HepG2 (cell line): ENCODE measurements around the gene PRKN. TPM values are rescaled to one million over a fixed set of nuclear protein-coding genes. Genes with fewer than 3 reads are reported as not detected.

Experiments used
- ATAC-seq: fragments of 200-7000 bp; cut with Tn5 transposase; 3 replicates; pipeline ENCODE4 v1.9.1; 2020; ENCODE audit warnings: mild to moderate bottlenecking, moderate library complexity
- BruUV-seq: library from RNA; stranded (reverse); fragments of 400-500 nt; replicated peaks from 2 replicates; lab custom pipeline; 2021; lab: Mats Ljungman, UMichigan
- CTCF ChIA-PET: fragments of 300-600 bp; formaldehyde crosslinking; extraction: SDS; loops from one replicate; lab custom pipeline; 2021; ENCODE audit warnings: low total read pairs, inconsistent platforms, low intra/inter-chr PET ratio; lab: Yijun Ruan, JAX
- POLR2A ChIA-PET: fragments of 350-600 bp; sonication (Branson Sonifier 250); formaldehyde crosslinking; loops from one replicate; lab custom pipeline; 2020; ENCODE audit warnings: antibody characterized with exemption, inconsistent platforms; lab: Yijun Ruan, JAX
- DNase-seq: peaks from one replicate; pipeline ENCODE4 v3.0.0-alpha.2; 2015; ENCODE audit warnings: low spot score
- FAIRE-seq: peaks from 3 replicates; lab custom pipeline; 2011; peaks lifted over from hg19 to GRCh38; lab: Jason Lieb, UNC
- H2AFZ ChIP-seq: one replicate; pipeline ENCODE4 v1.6.1; 2011; ENCODE audit warnings: low read length, inconsistent platforms
- H3K27ac ChIP-seq: fragments of 300-600 bp; 3 replicates; pipeline ENCODE4 v1.8.0; 2011; ENCODE audit warnings: mixed run types, mild to moderate bottlenecking, mixed read lengths, low read length, inconsistent platforms; ENCODE audit not compliant: insufficient read depth; ENCODE audit errors: extremely low read length
- H3K27me3 ChIP-seq, 2 experiments: fragments of 200-600 bp in 1 of 2; 2 replicates in 1 of 2; 3 replicates in 1 of 2; pipeline versions ENCODE4 v1.6.0 to v1.8.0; 2011; ENCODE audit warnings: low read length in 2 of 2, mild to moderate bottlenecking in 2 of 2, moderate library complexity in 2 of 2, inconsistent platforms in 1 of 2; ENCODE audit not compliant: insufficient read depth in 2 of 2, control insufficient read depth in 1 of 2
- H3K36me3 ChIP-seq, 2 experiments: fragments of 200-600 bp in 1 of 2; replicated peaks in 1 of 2; 2 replicates in 1 of 2; 3 replicates in 1 of 2; pipeline versions ENCODE4 v1.5.1 to v1.8.0; 2011; ENCODE audit warnings: low read length in 2 of 2, inconsistent platforms in 1 of 2; ENCODE audit not compliant: insufficient read depth in 2 of 2, control insufficient read depth in 1 of 2
- H3K4me1 ChIP-seq: 2 replicates; pipeline ENCODE4 v1.5.1; 2012; ENCODE audit warnings: low read length, inconsistent platforms; ENCODE audit not compliant: insufficient read depth
- H3K4me2 ChIP-seq: 2 replicates; pipeline ENCODE4 v1.6.0; 2011; ENCODE audit warnings: low read depth, low read length, inconsistent platforms
- H3K4me3 ChIP-seq, 3 experiments: fragments of 200-600 bp in 1 of 3; sonication (generic), shearing (Covaris generic) in 1 of 3; replicated peaks in 1 of 3; 2 replicates each; pipeline ENCODE4 v1.5.1; 2011 to 2016; ENCODE audit warnings: low read length in 3 of 3, inconsistent platforms in 2 of 3, low read depth in 2 of 3, mild to moderate bottlenecking in 2 of 3, control low read depth in 1 of 3, mixed read lengths in 1 of 3; ENCODE audit not compliant: insufficient read depth in 1 of 3
- H3K79me2 ChIP-seq: one replicate; pipeline ENCODE4 v1.6.1; 2011; ENCODE audit warnings: low read length, inconsistent platforms; ENCODE audit not compliant: insufficient read depth
- H3K9ac ChIP-seq: 2 replicates; pipeline ENCODE4 v1.6.0; 2011; ENCODE audit warnings: mild to moderate bottlenecking, low read depth, low read length, inconsistent platforms; ENCODE audit not compliant: insufficient read depth
- H3K9me3 ChIP-seq: 2 replicates; pipeline ENCODE4 v1.5.1; 2012; ENCODE audit warnings: mild to moderate bottlenecking, low read length
- H4K20me1 ChIP-seq: 2 replicates; pipeline ENCODE4 v1.6.0; 2011; ENCODE audit warnings: inconsistent platforms, mild to moderate bottlenecking, low read length, moderate library complexity; ENCODE audit not compliant: insufficient read depth
- BRF2 ChIP-seq: sonication (generic); formaldehyde crosslinking; IDR thresholded peaks from 2 replicates; pipeline ENCODE4 v1.8.1; 2022; ENCODE audit warnings: mild to moderate bottlenecking, missing genetic modification reagents
- CHD2 ChIP-seq: IDR thresholded peaks from 2 replicates; pipeline ENCODE4 v1.6.1; 2011; ENCODE audit warnings: low read depth, low read length, improper control_type of control experiment
- MXD3 ChIP-seq: IDR thresholded peaks from 2 replicates; pipeline ENCODE4 v1.6.1; 2016; ENCODE audit warnings: mild to moderate bottlenecking, missing biosample characterization, missing genetic modification reagents
- PITX1 ChIP-seq: sonication (generic); formaldehyde crosslinking; IDR thresholded peaks from 2 replicates; pipeline ENCODE4 v1.5.1; 2020; ENCODE audit warnings: mild to moderate bottlenecking, missing genetic modification reagents
- RBM39 ChIP-seq: fragments of 200-400 bp; formaldehyde crosslinking; IDR thresholded peaks from one replicate; pipeline ENCODE4 v1.6.1; 2018; ENCODE audit warnings: antibody characterized with exemption, mild to moderate bottlenecking, low read depth, low read length; ENCODE audit not compliant: poor library complexity, severe bottlenecking
- REPIN1 ChIP-seq: sonication (generic); formaldehyde crosslinking; IDR thresholded peaks from 2 replicates; pipeline ENCODE4 v1.8.0; 2022; ENCODE audit warnings: missing genetic modification reagents, low read depth, mild to moderate bottlenecking, borderline replicate concordance
- RFXAP ChIP-seq: sonication (generic); formaldehyde crosslinking; IDR thresholded peaks from 2 replicates; pipeline ENCODE4 v1.4.0; 2020; ENCODE audit warnings: missing genetic modification reagents, borderline replicate concordance
- TEAD3 ChIP-seq: optimal IDR thresholded peaks from 2 replicates; pipeline ENCODE3; 2016; ENCODE audit warnings: borderline replicate concordance
- WGBS: methylation state at CpG from one replicate; pipeline ENCODE4 v1.1.6; 2017; ENCODE audit warnings: low lambda C conversion rate; 5-methylcytosine and 5-hydroxymethylcytosine counted together
- in situ Hi-C: cut with HindIII; loops from 2 replicates; pipeline ENCODE4 v1.10.0; 2017; ENCODE audit warnings: low pct_unique_long_range_greater_than_20kb; ENCODE audit not compliant: extremely low pct_ligation_motif_present
- intact Hi-C: fragments of 100-400 bp; cut with micrococcal nuclease; formaldehyde crosslinking; loops from one replicate; pipeline ENCODE4 v1.10.0; 2022; ENCODE audit not compliant: unreplicated experiment
- polyA plus RNA-seq, 8 experiments: library from polyadenylated mRNA; depleted of rRNA in 3 of 8; stranded (reverse) in 7 of 8; unstranded in 1 of 8; fragments of >200 nt; fragmentation: Illumina TruSeq in 4 of 8; extraction: Trizol in 4 of 8; gene quantifications; 2 replicates each; pipeline versions ENCODE4 v1.2.1 to v1.2.3, GENCODE V29; 2011 to 2016; ENCODE audit warnings: low read depth in 4 of 8, missing spikeins in 1 of 8, mixed read lengths in 1 of 8; ENCODE audit not compliant: insufficient read depth in 1 of 8
- total RNA-seq, 5 experiments: library from RNA; depleted of rRNA; stranded (reverse); fragments of >200 nt; fragmentation: Illumina TruSeq; extraction: Trizol; gene quantifications; 2 replicates each; pipeline ENCODE4 v1.2.3, GENCODE V29; 2016; ENCODE audit warnings: low read depth in 1 of 5
- TF ChIP-seq, protein P1 (sequence below): sonication (generic); formaldehyde crosslinking; IDR thresholded peaks from one replicate; pipeline ENCODE4 v1.5.1; 2020; ENCODE audit warnings: mild to moderate bottlenecking, missing genetic modification reagents; ENCODE audit errors: not compliant biosample characterization

PRKN gene
- total and polyA plus RNA-seq, 2 of the 13 experiments (the other 11 are each of a cell fraction or from before 2014, with no cell fraction given), result 0.31 to 0.44 TPM

GRCh38 chr6:162649271-162649670 lies 78.3 kb downstream of the PRKN start:
- no peak overlapping the region for H3K27ac ChIP-seq
- H3K4me1 ChIP-seq, result no peaks in the 10 kb centered on the region
- CTCF ChIA-PET, result no interaction called here
- no peak for ATAC-seq
- no peak for FAIRE-seq
- H3K27me3 ChIP-seq, result no peaks in the 10 kb centered on the region
- H3K36me3 ChIP-seq, result no peaks in the 10 kb centered on the region
- in situ Hi-C loops (no loop called here), intact Hi-C loops (no loop called here)
- 13% methylated on average over 3 of the region's 3 CpGs for WGBS
- no peaks in the 10 kb centered on the region for H4K20me1 ChIP-seq
- POLR2A ChIA-PET, result no interaction called here
- no peak overlapping the region for H2AFZ ChIP-seq
- H3K4me3 ChIP-seq, result no peak overlapping the region
- peaks cover 1% of the 10 kb centered on the region; the same call in 1 of the 2 replicates for H3K9me3 ChIP-seq
- H3K79me2 ChIP-seq, result no peaks in the 10 kb centered on the region
- TF ChIP-seq REPIN1 (CRISPR knock-in tag), result no peak
- no peak for TF ChIP-seq RBM39
- TF ChIP-seq TEAD3 (CRISPR knock-in tag), result no peak
- TF ChIP-seq BRF2 (CRISPR knock-in tag), result no peak
- DNase-seq, result no peak
- H3K9ac ChIP-seq, result no peak overlapping the region
- no peak overlapping the region for H3K4me2 ChIP-seq
- BruUV-seq, result no TSS peak

GRCh38 chr6:162644153-162644552 lies 83.4 kb downstream of the PRKN start:
- intact Hi-C loops (no loop called here), in situ Hi-C loops (no loop called here)
- Histone ChIP-seq H3K4me2 (no peak overlapping the region), H3K4me3 (no peak overlapping the region), H3K27me3 (no peaks in the 10 kb centered on the region), H3K36me3 (no peaks in the 10 kb centered on the region), H2AFZ (no peak overlapping the region), H3K9me3 (peaks cover 5% of the 10 kb centered on the region; the same call in 1 of the 2 replicates), H3K4me1 (no peaks in the 10 kb centered on the region), H4K20me1 (no peaks in the 10 kb centered on the region), H3K9ac (no peak overlapping the region), H3K79me2 (no peaks in the 10 kb centered on the region), H3K27ac (no peak overlapping the region)
- CTCF ChIA-PET, result no interaction called here
- BruUV-seq, result no TSS peak
- POLR2A ChIA-PET, result no interaction called here
- no peak for FAIRE-seq
- DNase-seq, result no peak
- no peak for ATAC-seq
- WGBS, result 64% methylated on average over 2 of the region's 2 CpGs
- TF ChIP-seq RFXAP (CRISPR knock-in tag) (no peak), PITX1 (CRISPR knock-in tag) (no peak), MXD3 (CRISPR knock-in tag) (no peak), CHD2 (no peak)
- TF ChIP-seq, protein P1, sequence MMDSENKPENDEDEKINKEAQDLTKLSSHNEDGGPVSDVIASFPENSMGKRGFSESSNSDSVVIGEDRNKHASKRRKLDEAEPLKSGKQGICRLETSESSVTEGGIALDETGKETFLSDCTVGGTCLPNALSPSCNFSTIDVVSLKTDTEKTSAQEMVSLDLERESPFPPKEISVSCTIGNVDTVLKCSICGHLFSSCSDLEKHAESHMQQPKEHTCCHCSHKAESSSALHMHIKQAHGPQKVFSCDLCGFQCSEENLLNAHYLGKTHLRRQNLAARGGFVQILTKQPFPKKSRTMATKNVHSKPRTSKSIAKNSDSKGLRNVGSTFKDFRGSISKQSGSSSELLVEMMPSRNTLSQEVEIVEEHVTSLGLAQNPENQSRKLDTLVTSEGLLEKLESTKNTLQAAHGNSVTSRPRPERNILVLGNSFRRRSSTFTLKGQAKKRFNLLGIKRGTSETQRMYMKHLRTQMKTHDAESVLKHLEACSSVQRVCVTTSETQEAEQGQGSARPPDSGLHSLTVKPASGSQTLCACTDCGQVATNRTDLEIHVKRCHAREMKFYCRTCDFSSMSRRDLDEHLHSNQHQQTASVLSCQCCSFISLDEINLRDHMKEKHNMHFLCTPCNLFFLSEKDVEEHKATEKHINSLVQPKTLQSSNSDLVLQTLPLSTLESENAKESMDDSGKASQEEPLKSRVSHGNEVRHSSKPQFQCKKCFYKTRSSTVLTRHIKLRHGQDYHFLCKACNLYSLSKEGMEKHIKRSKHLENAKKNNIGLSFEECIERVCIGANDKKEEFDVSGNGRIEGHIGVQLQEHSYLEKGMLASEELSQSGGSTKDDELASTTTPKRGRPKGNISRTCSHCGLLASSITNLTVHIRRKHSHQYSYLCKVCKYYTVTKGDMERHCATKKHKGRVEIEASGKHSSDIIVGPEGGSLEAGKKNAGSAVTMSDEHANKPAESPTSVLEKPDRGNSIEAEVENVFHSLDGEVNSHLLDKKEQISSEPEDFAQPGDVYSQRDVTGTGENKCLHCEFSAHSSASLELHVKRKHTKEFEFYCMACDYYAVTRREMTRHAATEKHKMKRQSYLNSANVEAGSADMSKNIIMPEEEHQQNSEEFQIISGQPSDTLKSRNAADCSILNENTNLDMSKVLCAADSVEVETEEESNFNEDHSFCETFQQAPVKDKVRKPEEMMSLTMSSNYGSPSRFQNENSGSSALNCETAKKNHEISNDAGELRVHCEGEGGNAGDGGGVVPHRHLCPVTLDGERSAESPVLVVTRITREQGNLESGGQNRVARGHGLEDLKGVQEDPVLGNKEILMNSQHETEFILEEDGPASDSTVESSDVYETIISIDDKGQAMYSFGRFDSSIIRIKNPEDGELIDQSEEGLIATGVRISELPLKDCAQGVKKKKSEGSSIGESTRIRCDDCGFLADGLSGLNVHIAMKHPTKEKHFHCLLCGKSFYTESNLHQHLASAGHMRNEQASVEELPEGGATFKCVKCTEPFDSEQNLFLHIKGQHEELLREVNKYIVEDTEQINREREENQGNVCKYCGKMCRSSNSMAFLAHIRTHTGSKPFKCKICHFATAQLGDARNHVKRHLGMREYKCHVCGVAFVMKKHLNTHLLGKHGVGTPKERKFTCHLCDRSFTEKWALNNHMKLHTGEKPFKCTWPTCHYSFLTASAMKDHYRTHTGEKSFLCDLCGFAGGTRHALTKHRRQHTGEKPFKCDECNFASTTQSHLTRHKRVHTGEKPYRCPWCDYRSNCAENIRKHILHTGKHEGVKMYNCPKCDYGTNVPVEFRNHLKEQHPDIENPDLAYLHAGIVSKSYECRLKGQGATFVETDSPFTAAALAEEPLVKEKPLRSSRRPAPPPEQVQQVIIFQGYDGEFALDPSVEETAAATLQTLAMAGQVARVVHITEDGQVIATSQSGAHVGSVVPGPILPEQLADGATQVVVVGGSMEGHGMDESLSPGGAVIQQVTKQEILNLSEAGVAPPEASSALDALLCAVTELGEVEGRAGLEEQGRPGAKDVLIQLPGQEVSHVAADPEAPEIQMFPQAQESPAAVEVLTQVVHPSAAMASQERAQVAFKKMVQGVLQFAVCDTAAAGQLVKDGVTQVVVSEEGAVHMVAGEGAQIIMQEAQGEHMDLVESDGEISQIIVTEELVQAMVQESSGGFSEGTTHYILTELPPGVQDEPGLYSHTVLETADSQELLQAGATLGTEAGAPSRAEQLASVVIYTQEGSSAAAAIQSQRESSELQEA (CRISPR knock-in tag), result no peak
